Fibroblast of villous mesenchyme (primary cell): ENCODE results near the gene RASA4B. TPM values are rescaled to one million over a fixed set of nuclear protein-coding genes. Genes with fewer than 3 reads are reported as not detected.
"Not testable (repeated sequence)": the region's sequence is repeated elsewhere in the genome, so short reads cannot be mapped to it uniquely, and the experiment has no call there.

Experiments
- DNase-seq: peaks from one replicate; pipeline ENCODE4 v3.0.0-alpha.2; 2010; ENCODE audit warnings: low read depth
- H3K4me3 ChIP-seq: 2 replicates; pipeline ENCODE4 v1.5.1; 2011; ENCODE audit warnings: low read depth, mild to moderate bottlenecking, low read length
- total RNA-seq: library from RNA; depleted of rRNA; stranded (reverse); fragments of >200 nt; gene quantifications from 2 replicates; pipeline ENCODE4 v1.2.3, GENCODE V29; 2012

RASA4B gene
- total RNA-seq, 1 donor = 3.5 TPM

- not testable (repeated sequence) for H3K4me3 ChIP-seq, DNase-seq
Observed at GRCh38 chr7:102514881-102515721, 2.5 kb downstream of the RASA4B start.

- peak; percentile 78 for DNase-seq
- H3K4me3 ChIP-seq = peak overlapping the region; percentile 49
Observed at GRCh38 chr7:102512642-102513221, 4.8 kb downstream of the RASA4B start.

GRCh38 chr7:102511860-102512522, 5.6 kb downstream of the RASA4B start:
- not testable (repeated sequence) for H3K4me3 ChIP-seq, DNase-seq

- H3K4me3 ChIP-seq, DNase-seq: not testable (repeated sequence)
Observed at GRCh38 chr7:102510575-102510974, 7.0 kb downstream of the RASA4B start.

GRCh38 chr7:102507410-102508088, 10.0 kb downstream of the RASA4B start:
- not testable (repeated sequence) for H3K4me3 ChIP-seq, DNase-seq

GRCh38 chr7:102505298-102506185, 12.0 kb downstream of the RASA4B start:
- not testable (repeated sequence) for H3K4me3 ChIP-seq

GRCh38 chr7:102503141-102503540, 14.4 kb downstream of the RASA4B start:
- DNase-seq, H3K4me3 ChIP-seq: not testable (repeated sequence)

More at GRCh38 chr7:102505298-102506185, 12.0 kb downstream of the RASA4B start:
- DNase-seq = not testable (repeated sequence)

GRCh38 chr7:102498321-102498720, 19.3 kb downstream of the RASA4B start:
- not testable (repeated sequence) for H3K4me3 ChIP-seq, DNase-seq

GRCh38 chr7:102497308-102497707, 20.3 kb downstream of the RASA4B start:
- not testable (repeated sequence) for H3K4me3 ChIP-seq, DNase-seq

- not testable (repeated sequence) for H3K4me3 ChIP-seq, DNase-seq
Observed at GRCh38 chr7:102496861-102497260, 20.7 kb downstream of the RASA4B start.

GRCh38 chr7:102494473-102495149, 23.0 kb downstream of the RASA4B start:
- not testable (repeated sequence) for DNase-seq, H3K4me3 ChIP-seq

- DNase-seq = not testable (repeated sequence)
Observed at GRCh38 chr7:102494026-102494425, 23.6 kb downstream of the RASA4B start.

GRCh38 chr7:102493220-102493935, 24.2 kb downstream of the RASA4B start:
- not testable (repeated sequence) for DNase-seq, H3K4me3 ChIP-seq

More at GRCh38 chr7:102494026-102494425, 23.6 kb downstream of the RASA4B start:
- H3K4me3 ChIP-seq = not testable (repeated sequence)

- not testable (repeated sequence) for H3K4me3 ChIP-seq
Observed at GRCh38 chr7:102490529-102491075, 27.0 kb downstream of the RASA4B start.

GRCh38 chr7:102484317-102484716, 33.3 kb downstream of the RASA4B start:
- not testable (repeated sequence) for DNase-seq, H3K4me3 ChIP-seq

More at GRCh38 chr7:102490529-102491075, 27.0 kb downstream of the RASA4B start:
- not testable (repeated sequence) for DNase-seq

- not testable (repeated sequence) for DNase-seq, H3K4me3 ChIP-seq
Observed at GRCh38 chr7:102481962-102482361, 35.6 kb downstream of the RASA4B start.
